PC-3 (cell line): ENCODE data around the gene DEFB126.

Experiments
- CTCF ChIP-seq: fragments of 300-600 bp; sonication (generic); conservative IDR thresholded peaks from 2 replicates; pipeline ENCODE4 v1.5.1; 2017; ENCODE audit warnings: antibody characterized with exemption, low read depth, mild to moderate bottlenecking, low read length
- EZH2 ChIP-seq: fragments of 300-600 bp; sonication (generic); IDR thresholded peaks from one replicate; pipeline ENCODE4 v1.6.1; 2017; ENCODE audit warnings: antibody characterized with exemption, mild to moderate bottlenecking, low read length; ENCODE audit not compliant: unreplicated experiment
- EZH2phosphoT487 ChIP-seq: fragments of 300-600 bp; sonication (generic); IDR thresholded peaks from 2 replicates; pipeline ENCODE4 v1.6.1; 2018; ENCODE audit warnings: mild to moderate bottlenecking, antibody characterized with exemption, low read length, borderline replicate concordance

DNA sequence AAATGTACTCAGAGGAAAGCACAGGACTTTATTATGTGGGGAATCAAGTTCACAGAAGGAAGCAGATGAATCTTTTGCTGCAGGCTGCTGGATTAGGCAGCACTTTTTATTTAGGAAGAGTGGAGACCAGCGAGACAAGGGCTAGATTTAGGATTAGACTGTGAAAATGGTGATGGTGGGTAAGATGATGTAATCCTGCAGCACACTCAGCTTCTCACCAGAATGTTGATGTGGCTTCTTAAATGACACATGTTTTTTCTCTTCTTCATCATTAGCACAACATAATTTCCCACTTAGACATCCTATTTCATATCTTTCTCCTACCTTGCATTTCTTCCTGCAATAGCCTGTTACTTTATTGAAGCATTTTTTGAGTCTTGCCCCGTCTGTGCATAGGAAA lies 45.3 kb downstream of the DEFB126 start:
- no peak for TF ChIP-seq CTCF
- no peak for TF ChIP-seq EZH2
- TF ChIP-seq EZH2phosphoT487 = no peak
